GM23248 (cell line): ENCODE data around the gene CLEC4F. TPM values are rescaled to one million over a fixed set of nuclear protein-coding genes. Genes with fewer than 3 reads are reported as not detected.

Experiments used
- DNase-seq: peaks from one replicate; pipeline ENCODE4 v3.0.0-alpha.2; 2015
- H2AFZ ChIP-seq: fragments of 200-600 bp; sonication (generic); 2 replicates; pipeline ENCODE4 v1.6.1; 2016; ENCODE audit warnings: antibody characterized with exemption
- H3F3A ChIP-seq: fragments of 200-600 bp; sonication (generic); 2 replicates; pipeline ENCODE4 v1.6.1; 2016; ENCODE audit warnings: mild to moderate bottlenecking, antibody characterized with exemption, mixed run types; ENCODE audit not compliant: insufficient read depth
- H3K27ac ChIP-seq: fragments of 200-600 bp; sonication (generic); 2 replicates; pipeline ENCODE4 v1.5.1; 2016; ENCODE audit warnings: mild to moderate bottlenecking
- H3K27me3 ChIP-seq: fragments of 200-600 bp; sonication (generic); replicated peaks from 2 replicates; pipeline ENCODE4 v1.6.1; 2016; ENCODE audit warnings: mild to moderate bottlenecking; ENCODE audit not compliant: insufficient read depth
- H3K36me3 ChIP-seq: fragments of 200-600 bp; sonication (generic); 2 replicates; pipeline ENCODE4 v1.6.1; 2016; ENCODE audit warnings: low read depth, mild to moderate bottlenecking
- H3K4me1 ChIP-seq: fragments of 200-600 bp; sonication (generic); 2 replicates; pipeline ENCODE4 v1.6.1; 2016; ENCODE audit warnings: mild to moderate bottlenecking; ENCODE audit not compliant: insufficient read depth
- H3K4me2 ChIP-seq: fragments of 200-600 bp; sonication (generic); one replicate; pipeline ENCODE4 v1.6.1; 2016; ENCODE audit warnings: mild to moderate bottlenecking; ENCODE audit not compliant: unreplicated experiment
- H3K4me3 ChIP-seq: fragments of 200-600 bp; sonication (generic); 2 replicates; pipeline ENCODE4 v1.5.1; 2016; ENCODE audit warnings: mild to moderate bottlenecking
- H3K79me2 ChIP-seq: fragments of 200-600 bp; sonication (generic); 2 replicates; pipeline ENCODE4 v1.6.1; 2016; ENCODE audit warnings: mild to moderate bottlenecking; ENCODE audit not compliant: insufficient read depth
- H3K9ac ChIP-seq: fragments of 200-600 bp; sonication (generic); 2 replicates; pipeline ENCODE4 v1.6.1; 2016; ENCODE audit warnings: mild to moderate bottlenecking
- H3K9me2 ChIP-seq: fragments of 200-600 bp; sonication (generic); 2 replicates; pipeline ENCODE4 v1.6.1; 2016; ENCODE audit warnings: mixed run types, mild to moderate bottlenecking, moderate library complexity; ENCODE audit not compliant: insufficient read depth
- H3K9me3 ChIP-seq: fragments of 200-600 bp; sonication (generic); one replicate; pipeline ENCODE4 v1.6.1; 2017; ENCODE audit warnings: low read depth
- H4K20me1 ChIP-seq: fragments of 200-600 bp; sonication (generic); 2 replicates; pipeline ENCODE4 v1.6.0; 2016; ENCODE audit not compliant: insufficient read depth
- EZH2 ChIP-seq: fragments of 200-600 bp; sonication (generic); IDR thresholded peaks from 2 replicates; pipeline ENCODE4 v1.6.1; 2018; ENCODE audit warnings: antibody characterized with exemption, mild to moderate bottlenecking; ENCODE audit not compliant: insufficient read depth, poor library complexity, severe bottlenecking
- EZH2phosphoT487 ChIP-seq: fragments of 200-600 bp; sonication (generic); IDR thresholded peaks from 2 replicates; pipeline ENCODE4 v1.6.1; 2018; ENCODE audit warnings: antibody characterized with exemption, moderate library complexity, mild to moderate bottlenecking, low read depth; ENCODE audit not compliant: insufficient read depth
- WGBS, 2 experiments: methylation state at CpG; one replicate each; pipeline ENCODE4 v1.1.6; 2015 to 2017; ENCODE audit warnings: low lambda C conversion rate in 2 of 2, low coverage in 1 of 2; ENCODE audit errors: missing lambda C conversion rate in 2 of 2; 5-methylcytosine and 5-hydroxymethylcytosine counted together
- in situ Hi-C: fragments of 300-500 bp; cut with MboI; formaldehyde crosslinking; loops from 2 replicates; pipeline ENCODE4 v1.15.0; 2020
- polyA plus RNA-seq: library from polyadenylated mRNA; unstranded; fragments of >200 nt; fragmentation: Nextera tagmentation; extraction: Ambion mirVana; gene quantifications from 2 replicates; pipeline ENCODE4 v1.2.1, GENCODE V29; 2016
- total RNA-seq: library from RNA; depleted of rRNA; stranded (reverse); fragments of >200 nt; shearing (Covaris generic); gene quantifications from 2 replicates; pipeline ENCODE4 v1.2.3, GENCODE V29; 2014

CLEC4F gene
- total and polyA plus RNA-seq, 2 experiments from 2014 or later, result not detected

GRCh38 chr2:70797506-70797905, 22.9 kb downstream of the CLEC4F start:
- H3K36me3 ChIP-seq, result no peaks in the 10 kb centered on the region
- DNase-seq, result no peak
- H3K9me2 ChIP-seq, result no peaks in the 10 kb centered on the region
- H4K20me1 ChIP-seq, result no peaks in the 10 kb centered on the region
- H3K4me1 ChIP-seq, result no peaks in the 10 kb centered on the region
- no peak overlapping the region for H2AFZ ChIP-seq
- no peak overlapping the region for H3K27ac ChIP-seq
- no peak for TF ChIP-seq EZH2
- in situ Hi-C loops, result loop anchor here (25.0 kb wide), 1 partner anchor 485 kb away; the partner anchor contains the start of gene FAM136A
- H3K9me3 ChIP-seq, result no peaks in the 10 kb centered on the region
- H3K4me3 ChIP-seq, result no peak overlapping the region
- no peaks in the 10 kb centered on the region for H3K79me2 ChIP-seq
- no peak overlapping the region for H3K9ac ChIP-seq
- 35 to 42% methylated on average over 2 of the region's 2 CpGs for WGBS, 2 experiments
- no peaks in the 10 kb centered on the region for H3F3A ChIP-seq
- peaks cover 12% of the 10 kb centered on the region for H3K27me3 ChIP-seq
- no peak overlapping the region for H3K4me2 ChIP-seq

- WGBS, 2 experiments, result 24 to 25% methylated on average over 1 of the region's 1 CpG
- H3K4me3 ChIP-seq, result no peak overlapping the region
- no peaks in the 10 kb centered on the region for H3K9me3 ChIP-seq
- no peak for TF ChIP-seq EZH2
- TF ChIP-seq EZH2phosphoT487, result no peak
- H3K27ac ChIP-seq, result no peak overlapping the region
- no peaks in the 10 kb centered on the region for H3K79me2 ChIP-seq
- H3K4me2 ChIP-seq, result no peak overlapping the region
- no peaks in the 10 kb centered on the region for H4K20me1 ChIP-seq
- no peak overlapping the region for H3K9ac ChIP-seq
- DNase-seq, result no peak
- H2AFZ ChIP-seq, result no peak overlapping the region
- in situ Hi-C loops, result loop anchor here (25.0 kb wide), 1 partner anchor 484 kb away; the partner anchor contains the start of gene FAM136A
- H3F3A ChIP-seq, result no peaks in the 10 kb centered on the region
- H3K36me3 ChIP-seq, result no peaks in the 10 kb centered on the region
- no peaks in the 10 kb centered on the region for H3K9me2 ChIP-seq
- H3K4me1 ChIP-seq, result no peaks in the 10 kb centered on the region
- H3K27me3 ChIP-seq, result peaks cover 24% of the 10 kb centered on the region
Measured at GRCh38 chr2:70796262-70796661, 24.1 kb downstream of the CLEC4F start.

DNA sequence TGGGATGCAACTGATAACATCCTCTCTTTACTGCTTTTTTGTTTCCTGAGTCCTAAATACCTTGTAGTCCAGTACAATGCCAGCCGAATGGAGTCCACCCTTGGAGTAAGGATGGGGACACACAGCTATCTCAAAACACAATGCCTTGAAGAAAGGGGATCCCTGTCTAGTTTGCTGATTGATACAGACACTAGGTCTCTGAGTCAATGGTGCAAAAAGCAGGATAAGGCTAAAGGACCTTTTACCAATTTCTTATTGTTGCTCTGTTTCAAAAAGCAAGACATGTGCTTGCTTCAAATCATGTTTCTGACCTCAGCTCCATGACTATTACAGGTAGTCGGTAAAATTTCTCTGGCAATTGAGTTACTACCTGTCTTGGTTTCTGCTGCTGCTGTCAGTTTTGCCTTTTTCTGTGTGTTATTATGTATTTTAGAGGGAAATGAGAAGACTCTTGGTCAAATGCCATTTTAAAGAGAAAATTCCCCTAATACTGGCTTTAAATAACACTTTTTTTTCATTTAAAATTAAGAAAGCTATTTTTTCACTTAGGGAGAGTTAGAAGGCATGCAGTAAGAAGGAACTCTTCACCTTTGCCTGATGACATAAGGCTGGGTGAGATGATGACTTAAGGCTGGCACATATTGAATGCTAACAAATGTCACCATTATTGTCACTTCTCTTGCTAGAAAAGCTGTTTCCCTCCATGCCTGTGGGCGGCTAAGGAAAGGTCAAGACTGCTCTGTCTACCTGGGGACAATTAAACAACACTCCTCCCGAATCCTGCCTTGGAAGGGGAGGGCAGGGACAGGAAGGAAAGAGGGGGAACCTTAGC, 25.0 kb downstream of the CLEC4F start:
- 40 to 44% methylated on average over 4 of the region's 4 CpGs for WGBS, 2 experiments
- Histone ChIP-seq H3F3A (no peaks in the 10 kb centered on the region), H3K9me2 (no peaks in the 10 kb centered on the region), H3K4me1 (no peaks in the 10 kb centered on the region), H3K4me3 (no peak overlapping the region), H3K4me2 (no peak overlapping the region), H3K27me3 (peaks cover 33% of the 10 kb centered on the region), H4K20me1 (no peaks in the 10 kb centered on the region), H3K27ac (no peak overlapping the region), H3K36me3 (no peaks in the 10 kb centered on the region), H2AFZ (no peak overlapping the region), H3K79me2 (no peaks in the 10 kb centered on the region), H3K9ac (no peak overlapping the region), H3K9me3 (no peaks in the 10 kb centered on the region)
- TF ChIP-seq EZH2 (no peak), EZH2phosphoT487 (no peak)
- in situ Hi-C loops, result loop anchor here (25.0 kb wide), 1 partner anchor 483 kb away; the partner anchor contains the start of gene FAM136A
- no peak for DNase-seq

GRCh38 chr2:70793450-70793849, 26.9 kb downstream of the CLEC4F start:
- Histone ChIP-seq H3K4me2 (no peak overlapping the region), H3K27me3 (peaks cover 52% of the 10 kb centered on the region), H3K4me3 (no peak overlapping the region), H3F3A (no peaks in the 10 kb centered on the region), H3K27ac (no peak overlapping the region), H4K20me1 (no peaks in the 10 kb centered on the region), H3K4me1 (no peaks in the 10 kb centered on the region), H3K79me2 (no peaks in the 10 kb centered on the region), H3K36me3 (no peaks in the 10 kb centered on the region), H2AFZ (no peak overlapping the region), H3K9ac (no peak overlapping the region), H3K9me2 (no peaks in the 10 kb centered on the region), H3K9me3 (no peaks in the 10 kb centered on the region)
- TF ChIP-seq EZH2 (no peak), EZH2phosphoT487 (no peak)
- DNase-seq, result no peak
- in situ Hi-C loops, result loop anchor here (25.0 kb wide), 1 partner anchor 481 kb away; the partner anchor contains the start of gene FAM136A
- 31 to 39% methylated on average over 2 of the region's 2 CpGs for whole genome bisulfite sequencing, 2 experiments
